Measurements from ENCODE around the gene GRIK3. TPM values are rescaled to one million over a fixed set of nuclear protein-coding genes. Genes with fewer than 3 reads are reported as not detected.

Gene GRIK3
- total and polyA plus RNA-seq, 2 of the 8 experiments (the other 6 are each of a cell fraction or from before 2014, with no cell fraction given), result 2.1 to 3.4 TPM

DNA sequence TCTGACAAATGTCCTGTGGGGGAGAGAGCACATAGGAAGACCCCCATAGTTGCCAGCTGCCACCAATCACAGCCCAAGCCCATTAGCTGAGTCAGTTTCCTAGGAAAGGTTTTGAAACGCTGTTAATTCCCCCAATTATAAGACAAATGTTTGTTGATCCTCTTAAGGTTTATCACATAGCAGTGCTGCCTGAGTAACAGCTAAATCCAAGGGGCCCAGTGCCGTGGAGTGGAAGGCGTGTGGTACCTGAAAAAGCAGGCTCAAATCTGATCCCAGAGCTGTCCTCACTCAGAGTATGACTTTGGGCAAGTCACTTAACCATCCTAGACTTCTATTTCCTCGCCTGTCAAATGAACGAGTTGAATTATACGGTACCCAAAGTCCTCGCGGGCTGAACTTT is 69.5 kb downstream of the GRIK3 start:
- Histone ChIP-seq H2AK5ac (ENCODE audit: low read depth, low read length) (no peak overlapping the region), H3K18ac (ENCODE audit: extremely low read depth, low read length) (no peak overlapping the region), H3K36me3 (ENCODE audit: control insufficient read depth in 2 of 4, insufficient read depth in 4 of 4, low read length in 3 of 4) (no peaks in the 10 kb centered on the region), H3K9ac (replicated peaks in 1 of 4; ENCODE audit: extremely low read depth in 1 of 4, low read depth in 3 of 4, low read length in 3 of 4) (no peak overlapping the region), H3K4me3 (ENCODE audit: extremely low read depth in 1 of 4, insufficient read depth in 2 of 4, low read depth in 3 of 4, low read length in 4 of 4) (no peak overlapping the region), H2BK12ac (ENCODE audit: low read depth, low read length) (no peak overlapping the region), H3K23me2 (ENCODE audit: low read depth, low read length) (no peaks in the 10 kb centered on the region), H2BK15ac (ENCODE audit: low read length) (no peak overlapping the region), H4K20me1 (replicated peaks in 1 of 2; ENCODE audit: control insufficient read depth in 1 of 2, insufficient read depth in 2 of 2, low read length in 2 of 2) (no peaks in the 10 kb centered on the region), H2BK20ac (ENCODE audit: low read length) (no peak overlapping the region), H4K5ac (ENCODE audit: insufficient read length, low read depth, low read length) (no peak overlapping the region), H3K9me3 (ENCODE audit: insufficient read depth in 2 of 2, low read depth in 1 of 2, low read length in 1 of 2) (no peaks in the 10 kb centered on the region), H4K91ac (replicated peaks; ENCODE audit: insufficient read length, low read length) (no peak overlapping the region), H3K79me2 (ENCODE audit: control insufficient read depth in 1 of 2, insufficient read depth in 2 of 2, low read length in 2 of 2) (no peaks in the 10 kb centered on the region), H2BK5ac (ENCODE audit: low read depth, low read length) (no peak overlapping the region), H3K14ac (ENCODE audit: insufficient read length) (no peak overlapping the region), H3K4ac (replicated peaks; ENCODE audit: insufficient read length, low read depth, low read length) (no peak overlapping the region), H3K27me3 (replicated peaks in 1 of 4; ENCODE audit: control insufficient read depth in 3 of 4, extremely low read depth in 1 of 4, insufficient read depth in 3 of 4, low read length in 3 of 4) (no peaks in the 10 kb centered on the region), H3K23ac (ENCODE audit: insufficient read length) (no peak overlapping the region), H2AFZ (ENCODE audit: low read length) (no peak overlapping the region), H3K56ac (replicated peaks; ENCODE audit: insufficient read length, low read depth, low read length) (no peak overlapping the region), H2BK120ac (replicated peaks; ENCODE audit: low read depth, low read length) (no peak overlapping the region), H3K4me1 (replicated peaks in 1 of 4; ENCODE audit: control insufficient read depth in 3 of 4, insufficient read depth in 4 of 4, low read length in 3 of 4) (no peaks in the 10 kb centered on the region; a peak in 4 of 7 replicates), H4K8ac (ENCODE audit: extremely low read depth, insufficient read depth, low read length) (no peak overlapping the region), H3K27ac (ENCODE audit: low read depth, low read length) (no peak overlapping the region), H3K4me2 (ENCODE audit: insufficient read depth in 1 of 2, low read depth in 2 of 2, low read length in 2 of 2) (no peak overlapping the region), H3K79me1 (ENCODE audit: low read depth, low read length) (no peaks in the 10 kb centered on the region)
- FAIRE-seq, result no peak
- ChIA-PET CTCF (ENCODE audit: partially characterized antibody) (interaction anchor here (0.9 kb wide), 1 partner anchor 71 kb away, joined by 3 read pairs; no protein-coding TSS in a partner anchor), POLR2A (ENCODE audit: partially characterized antibody) (no interaction called here)
- WGBS, 2 experiments (ENCODE audit: extremely low coverage in 1 of 2, insufficient coverage in 1 of 2, insufficient read length in 1 of 2, insufficient replicate concordance in 2 of 2, low coverage in 1 of 2, low lambda C conversion rate in 2 of 2, missing lambda C conversion rate in 1 of 2), result 85% methylated on average over 8 of the region's 8 CpGs; no CpG with 5 or more reads in 1 of the 2 experiments
- no peak for DNase-seq (ENCODE audit: low read depth in 1 of 2, low spot score in 2 of 2)
- TF ChIP-seq, protein P1, sequence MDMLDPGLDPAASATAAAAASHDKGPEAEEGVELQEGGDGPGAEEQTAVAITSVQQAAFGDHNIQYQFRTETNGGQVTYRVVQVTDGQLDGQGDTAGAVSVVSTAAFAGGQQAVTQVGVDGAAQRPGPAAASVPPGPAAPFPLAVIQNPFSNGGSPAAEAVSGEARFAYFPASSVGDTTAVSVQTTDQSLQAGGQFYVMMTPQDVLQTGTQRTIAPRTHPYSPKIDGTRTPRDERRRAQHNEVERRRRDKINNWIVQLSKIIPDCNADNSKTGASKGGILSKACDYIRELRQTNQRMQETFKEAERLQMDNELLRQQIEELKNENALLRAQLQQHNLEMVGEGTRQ (IDR thresholded peaks at IDR 0.05; ENCODE audit: low read length), result no peak
- TF ChIP-seq POU5F1 (IDR thresholded peaks at IDR 0.05; ENCODE audit: low read depth, low read length) (no peak), GABPA (IDR thresholded peaks at IDR 0.05; ENCODE audit: borderline replicate concordance, insufficient read depth, low read length) (no peak), HDAC2 (IDR thresholded peaks at IDR 0.05; ENCODE audit: borderline replicate concordance in 1 of 2, low read depth in 2 of 2, low read length in 2 of 2) (no peak), BRCA1 (IDR thresholded peaks at IDR 0.05; ENCODE audit: low read depth, low read length) (no peak), ASH2L (IDR thresholded peaks at IDR 0.05; ENCODE audit: low read length) (no peak), FOSL1 (IDR thresholded peaks at IDR 0.05; ENCODE audit: insufficient read depth, low read depth, low read length) (no peak), KDM4A (IDR thresholded peaks at IDR 0.05; ENCODE audit: low read depth, low read length, severe bottlenecking) (no peak), TBP (IDR thresholded peaks at IDR 0.05; ENCODE audit: low read depth, low read length) (no peak), RFX5 (IDR thresholded peaks at IDR 0.05; ENCODE audit: borderline replicate concordance, low read depth, low read length) (no peak), BCL11A (IDR thresholded peaks at IDR 0.05; ENCODE audit: low read depth in 2 of 2, low read length in 2 of 2) (no peak)
- TF ChIP-seq, protein P2, sequence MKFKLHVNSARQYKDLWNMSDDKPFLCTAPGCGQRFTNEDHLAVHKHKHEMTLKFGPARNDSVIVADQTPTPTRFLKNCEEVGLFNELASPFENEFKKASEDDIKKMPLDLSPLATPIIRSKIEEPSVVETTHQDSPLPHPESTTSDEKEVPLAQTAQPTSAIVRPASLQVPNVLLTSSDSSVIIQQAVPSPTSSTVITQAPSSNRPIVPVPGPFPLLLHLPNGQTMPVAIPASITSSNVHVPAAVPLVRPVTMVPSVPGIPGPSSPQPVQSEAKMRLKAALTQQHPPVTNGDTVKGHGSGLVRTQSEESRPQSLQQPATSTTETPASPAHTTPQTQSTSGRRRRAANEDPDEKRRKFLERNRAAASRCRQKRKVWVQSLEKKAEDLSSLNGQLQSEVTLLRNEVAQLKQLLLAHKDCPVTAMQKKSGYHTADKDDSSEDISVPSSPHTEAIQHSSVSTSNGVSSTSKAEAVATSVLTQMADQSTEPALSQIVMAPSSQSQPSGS (IDR thresholded peaks at IDR 0.05; ENCODE audit: low read length), result no peak
